ENCODE results near the gene QTRT2. TPM values are rescaled to one million over a fixed set of nuclear protein-coding genes. Genes with fewer than 3 reads are reported as not detected.
A peak's percentile ranks its signal among the peaks of the same experiment; 100 is the strongest.

Gene QTRT2
- total RNA-seq, 1 experiment from 2014 or later: 47.7 TPM

DNA sequence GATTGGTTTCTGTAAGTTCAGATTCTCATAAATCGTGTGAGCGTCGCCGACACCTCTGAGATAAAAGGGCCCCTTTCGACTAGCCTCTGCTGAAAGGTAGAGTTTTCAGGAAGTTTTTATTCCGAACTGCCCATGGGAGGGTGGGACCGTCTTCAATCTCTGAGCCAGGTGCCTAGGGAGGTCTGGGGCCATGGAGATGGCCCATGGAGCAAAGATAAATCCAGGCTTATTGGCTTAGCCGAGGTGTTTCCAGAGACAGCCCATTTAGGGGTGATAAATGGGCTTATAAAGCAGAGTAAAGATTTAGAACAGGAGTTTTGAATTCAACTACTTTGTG, 442 bp downstream of the QTRT2 start:
- Histone ChIP-seq H3K27ac (ENCODE audit: low read depth, low read length) (peak overlapping the region; percentile 72), H3K27me3 (ENCODE audit: insufficient read depth, low read length) (no peaks in the 10 kb centered on the region), H2AFZ (ENCODE audit: low read depth, low read length, poor library complexity, severe bottlenecking) (no peak overlapping the region), H3K79me2 (ENCODE audit: insufficient read depth, low read length) (peaks cover 54% of the 10 kb centered on the region), H3K4me3 (replicated peaks in 1 of 2; ENCODE audit: low read depth in 1 of 2, low read length in 2 of 2) (peak overlapping the region; percentile 80 to 98), H3K36me3 (ENCODE audit: control insufficient read depth in 1 of 2, insufficient read depth in 2 of 2, low read length in 2 of 2) (peaks cover 2 to 3% of the 10 kb centered on the region in 2 experiments; a peak in 1 of 4 replicates), H3K9me3 (ENCODE audit: control insufficient read depth in 1 of 2, insufficient read depth in 1 of 2, low read depth in 1 of 2, low read length in 2 of 2) (no peaks in the 10 kb centered on the region), H4K20me1 (ENCODE audit: insufficient read depth) (no peaks in the 10 kb centered on the region), H3K9me2 (ENCODE audit: insufficient read depth) (no peaks in the 10 kb centered on the region), H3K4me2 (ENCODE audit: low read length) (peak overlapping the region; percentile 95), H3K4me1 (ENCODE audit: control insufficient read depth in 1 of 2, insufficient read depth in 2 of 2, low read length in 2 of 2) (peaks cover 9 to 15% of the 10 kb centered on the region in 2 experiments; a peak in 2 of 4 replicates), H3K9ac (ENCODE audit: low read length) (peak overlapping the region; percentile 90)
- RAD21 ChIA-PET (ENCODE audit: low non-redundant PET in 1 of 2, low total read pairs in 2 of 2, uncharacterized antibody in 2 of 2, unreplicated experiment in 2 of 2): no interaction called here
- TF ChIP-seq JUND (IDR thresholded peaks at IDR 0.05) (no peak), SP1 (IDR thresholded peaks at IDR 0.05; ENCODE audit: low read depth) (no peak), TCF7L2 (IDR thresholded peaks at IDR 0.05; ENCODE audit: borderline replicate concordance, extremely low read depth, insufficient read depth, insufficient read length) (no peak), RAD21 (IDR thresholded peaks at IDR 0.05; ENCODE audit: low read depth) (no peak), SRF (IDR thresholded peaks at IDR 0.05; ENCODE audit: low read depth) (no peak), ELF1 (IDR thresholded peaks at IDR 0.05; ENCODE audit: borderline replicate concordance, low read depth) (no peak), ZFX (IDR thresholded peaks at IDR 0.05) (no peak), ZNF274 (IDR thresholded peaks at IDR 0.05; ENCODE audit: low read depth, low read length) (no peak), SIN3A (IDR thresholded peaks at IDR 0.05; ENCODE audit: low read depth) (no peak), CBX3 (IDR thresholded peaks at IDR 0.05; ENCODE audit: low read depth) (no peak), EGR1 (IDR thresholded peaks at IDR 0.05; ENCODE audit: low read depth) (no peak), FOSL1 (IDR thresholded peaks at IDR 0.05; ENCODE audit: low read depth) (no peak), CEBPB (IDR thresholded peaks at IDR 0.05; ENCODE audit: low read depth) (no peak), POLR2A (IDR thresholded peaks at IDR 0.05; ENCODE audit: borderline replicate concordance, extremely low read depth, insufficient read depth, insufficient read length) (no peak), EZH2 (IDR thresholded peaks at IDR 0.05) (no peak), EZH2phosphoT487 (IDR thresholded peaks at IDR 0.05; ENCODE audit: borderline replicate concordance) (no peak)
- TF ChIP-seq, protein P1, sequence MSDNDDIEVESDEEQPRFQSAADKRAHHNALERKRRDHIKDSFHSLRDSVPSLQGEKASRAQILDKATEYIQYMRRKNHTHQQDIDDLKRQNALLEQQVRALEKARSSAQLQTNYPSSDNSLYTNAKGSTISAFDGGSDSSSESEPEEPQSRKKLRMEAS (IDR thresholded peaks at IDR 0.05): no peak
- TF ChIP-seq, protein P2, sequence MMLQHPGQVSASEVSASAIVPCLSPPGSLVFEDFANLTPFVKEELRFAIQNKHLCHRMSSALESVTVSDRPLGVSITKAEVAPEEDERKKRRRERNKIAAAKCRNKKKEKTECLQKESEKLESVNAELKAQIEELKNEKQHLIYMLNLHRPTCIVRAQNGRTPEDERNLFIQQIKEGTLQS (IDR thresholded peaks at IDR 0.05): no peak
- TF ChIP-seq, protein P3, sequence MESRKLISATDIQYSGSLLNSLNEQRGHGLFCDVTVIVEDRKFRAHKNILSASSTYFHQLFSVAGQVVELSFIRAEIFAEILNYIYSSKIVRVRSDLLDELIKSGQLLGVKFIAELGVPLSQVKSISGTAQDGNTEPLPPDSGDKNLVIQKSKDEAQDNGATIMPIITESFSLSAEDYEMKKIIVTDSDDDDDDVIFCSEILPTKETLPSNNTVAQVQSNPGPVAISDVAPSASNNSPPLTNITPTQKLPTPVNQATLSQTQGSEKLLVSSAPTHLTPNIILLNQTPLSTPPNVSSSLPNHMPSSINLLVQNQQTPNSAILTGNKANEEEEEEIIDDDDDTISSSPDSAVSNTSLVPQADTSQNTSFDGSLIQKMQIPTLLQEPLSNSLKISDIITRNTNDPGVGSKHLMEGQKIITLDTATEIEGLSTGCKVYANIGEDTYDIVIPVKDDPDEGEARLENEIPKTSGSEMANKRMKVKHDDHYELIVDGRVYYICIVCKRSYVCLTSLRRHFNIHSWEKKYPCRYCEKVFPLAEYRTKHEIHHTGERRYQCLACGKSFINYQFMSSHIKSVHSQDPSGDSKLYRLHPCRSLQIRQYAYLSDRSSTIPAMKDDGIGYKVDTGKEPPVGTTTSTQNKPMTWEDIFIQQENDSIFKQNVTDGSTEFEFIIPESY (IDR thresholded peaks at IDR 0.05; ENCODE audit: extremely low read depth, insufficient replicate concordance, low read length): no peak
- ATAC-seq (peak; percentile 44), DNase-seq (ENCODE audit: low read depth, low spot score) (no peak)
- POLR2A ChIA-PET: no interaction called here
- CTCF ChIA-PET: no interaction called here
- intact Hi-C loops (cut with micrococcal nuclease): no loop called here
- BruUV-seq (replicated peaks): TSS peak; percentile 68
